Measurements from ENCODE around the gene LRRC9.

- TF ChIP-seq CTCF (IDR thresholded peaks at IDR 0.05; ENCODE audit: insufficient read depth, low read length, poor library complexity, severe bottlenecking) (no peak), EZH2phosphoT487 (conservative IDR thresholded peaks at IDR 0.05; ENCODE audit: low read length) (no peak)
These were observed 5.9 kb downstream of the LRRC9 start for GRCh38 chr14:59925797-59926196.

All from SU-DHL-6 (cell line).